ENCODE measurements around the gene MALT1.
"Not testable (repeated sequence)": the region's sequence is repeated elsewhere in the genome, so short reads cannot be mapped to it uniquely, and the experiment has no call there.

The MALT1 gene

DNA sequence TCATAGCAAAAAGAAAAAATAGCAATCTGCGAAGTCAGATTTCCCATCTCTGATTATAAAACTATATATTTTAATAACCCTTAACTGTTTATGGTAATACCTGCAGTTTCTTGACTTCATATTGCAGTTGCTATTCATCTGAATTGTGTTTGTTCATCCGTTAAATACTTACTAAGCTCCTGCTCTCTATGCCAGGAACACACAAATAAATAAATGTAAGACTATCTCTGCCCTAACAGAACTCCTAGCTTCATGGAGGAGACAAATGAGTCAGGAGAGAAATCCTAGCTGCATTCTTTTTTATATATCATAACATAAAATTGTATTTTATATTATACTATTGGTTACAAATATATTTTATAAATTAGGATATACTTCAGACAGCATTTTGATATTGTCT, 61.2 kb downstream of the MALT1 start:
- DNase-seq (ENCODE audit: low read depth, low spot score), result no peak

- DNase-seq (ENCODE audit: low read depth, low spot score), result no peak
Observed at GRCh38 chr18:58733866-58734265, 62.6 kb downstream of the MALT1 start.

DNA sequence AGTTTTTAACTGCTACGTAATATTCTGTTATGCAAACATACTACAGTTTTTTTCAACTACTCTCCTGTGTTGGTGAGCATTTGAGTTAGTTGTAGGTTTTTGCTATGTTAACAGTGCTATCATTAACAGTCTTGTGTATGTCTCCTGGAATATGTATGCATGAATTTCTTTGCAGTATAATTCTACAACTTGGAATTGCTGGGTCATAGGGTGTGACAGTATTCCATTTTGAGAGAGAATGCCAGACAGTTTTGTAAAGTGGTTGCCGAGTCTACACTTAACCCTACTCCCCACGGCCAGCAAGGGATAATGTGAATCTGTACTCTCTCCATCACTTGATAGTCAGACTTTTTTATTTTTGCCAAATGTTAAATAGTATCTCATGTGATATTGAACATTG, 67.1 kb downstream of the MALT1 start:
- no peak for DNase-seq (ENCODE audit: low read depth, low spot score)

DNA sequence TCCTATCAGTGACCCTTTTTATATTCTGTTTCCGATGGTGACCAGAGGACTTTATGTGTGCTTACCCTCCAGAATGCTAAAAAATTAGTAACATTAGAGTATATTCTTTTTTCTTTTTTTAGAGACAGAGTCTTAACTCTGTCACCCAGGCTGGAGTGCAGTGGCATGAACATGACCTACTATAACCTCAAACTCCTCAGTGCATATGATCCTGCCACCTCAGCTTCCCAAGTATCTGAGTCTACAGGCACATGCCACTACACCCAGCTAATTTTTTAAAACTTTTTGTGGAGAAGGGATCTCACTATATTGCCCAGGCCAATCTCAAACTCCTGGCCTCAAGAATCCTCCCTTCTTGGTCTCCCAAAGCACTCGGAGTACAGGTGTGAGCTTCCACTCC, 74.6 kb downstream of the MALT1 start:
- no peak for DNase-seq (ENCODE audit: low read depth, low spot score)

DNA sequence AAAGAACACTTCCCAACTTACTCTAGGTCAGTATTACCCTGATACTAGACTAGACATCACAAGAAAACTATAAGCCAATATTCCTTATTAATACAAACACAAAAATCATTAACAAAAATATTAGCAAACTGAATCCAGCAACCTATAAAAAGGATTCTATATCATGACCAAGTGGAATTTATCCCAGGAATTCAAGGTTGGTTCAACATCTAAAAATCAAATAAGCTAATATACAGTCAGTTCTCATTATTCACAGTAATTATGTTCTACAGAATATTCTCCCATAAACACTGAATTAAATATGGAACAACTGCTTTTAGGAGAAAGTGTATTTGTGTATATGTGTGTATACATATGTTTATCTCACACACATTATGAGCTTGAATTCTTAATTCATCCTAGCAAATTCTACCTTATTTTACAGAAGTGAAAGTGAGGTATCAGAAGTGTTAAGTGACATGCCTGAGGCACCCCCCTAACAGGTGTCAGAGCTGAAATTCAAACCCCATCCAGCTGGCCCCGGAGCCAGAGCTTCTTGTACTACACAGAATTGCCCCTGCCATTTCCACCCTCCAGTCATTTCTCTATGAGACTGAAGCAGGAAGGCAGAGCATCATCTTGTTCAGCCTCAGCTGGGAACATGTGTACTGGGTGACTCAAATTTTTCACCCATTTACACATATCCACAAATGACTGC, 77.8 kb downstream of the MALT1 start:
- DNase-seq (ENCODE audit: low read depth, low spot score), result no peak

- DNase-seq (ENCODE audit: low read depth, low spot score), result no peak
Observed at GRCh38 chr18:58753976-58754375, 82.7 kb downstream of the MALT1 start.

DNA sequence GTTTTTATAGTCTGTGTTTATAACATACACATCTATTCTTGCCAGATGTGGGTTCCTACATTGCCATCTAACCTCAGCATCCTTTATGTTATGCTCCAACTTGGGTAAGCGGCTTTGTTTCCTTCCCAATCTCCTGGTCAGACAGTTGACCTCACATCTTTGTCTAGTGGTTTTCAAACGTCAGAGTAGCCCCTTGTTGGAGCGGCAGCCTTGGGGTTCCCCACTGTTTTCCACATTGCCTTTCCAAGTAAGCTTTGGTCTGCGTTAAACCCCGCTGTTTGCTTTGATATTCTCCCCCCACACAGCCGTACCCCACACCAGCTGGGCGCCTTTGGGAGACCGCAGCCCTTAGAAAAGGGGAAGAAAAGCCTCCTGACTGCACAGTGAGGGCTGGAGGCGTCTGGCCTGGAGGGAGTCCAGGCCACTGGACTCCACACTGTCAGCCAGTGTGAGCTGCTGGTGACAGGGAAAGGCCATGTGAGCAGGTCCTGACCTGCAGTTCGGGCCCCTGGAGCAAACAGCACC, 83.3 kb downstream of the MALT1 start:
- no peak for DNase-seq (ENCODE audit: low read depth, low spot score)

DNA sequence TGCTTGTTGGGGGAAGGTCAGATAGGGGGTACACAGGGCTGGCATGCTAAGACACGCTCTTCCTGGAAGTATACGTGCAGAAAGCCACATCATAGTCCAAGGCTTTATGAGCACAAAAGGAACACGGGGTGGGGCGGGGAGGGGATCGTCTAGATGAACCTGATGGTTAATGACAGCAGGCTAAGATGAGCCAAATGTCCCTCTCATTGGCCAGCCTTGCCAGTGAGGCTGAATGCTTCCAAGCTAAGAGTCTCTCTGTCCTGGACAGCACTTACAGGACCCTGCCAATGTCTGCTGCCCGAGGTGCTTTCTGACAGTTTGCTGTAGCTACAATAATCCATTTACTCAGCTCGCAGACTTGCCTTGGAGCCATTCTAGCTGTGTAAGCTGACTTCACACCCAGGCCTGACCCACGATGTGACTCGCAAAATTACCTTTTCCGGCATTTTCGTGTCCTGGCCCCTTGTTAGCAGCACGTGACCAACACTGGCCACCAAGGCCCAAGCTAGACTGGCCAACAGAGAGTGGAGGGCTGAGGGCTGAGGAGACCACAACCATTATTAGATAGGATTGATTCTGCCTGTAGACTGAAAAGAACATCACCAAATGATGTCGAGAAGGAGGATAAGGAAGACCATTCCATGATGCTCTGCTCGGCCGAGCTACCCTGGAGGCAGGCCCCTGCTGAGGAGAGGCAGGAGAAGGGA, 84.2 kb downstream of the MALT1 start:
- DNase-seq (ENCODE audit: low read depth, low spot score), result no peak

GRCh38 chr18:58756148-58756547, 84.9 kb downstream of the MALT1 start:
- DNase-seq (ENCODE audit: low read depth, low spot score), result no peak

- DNase-seq (ENCODE audit: low read depth, low spot score), result no peak
Observed at GRCh38 chr18:58756596-58757240, 85.5 kb downstream of the MALT1 start.

DNA sequence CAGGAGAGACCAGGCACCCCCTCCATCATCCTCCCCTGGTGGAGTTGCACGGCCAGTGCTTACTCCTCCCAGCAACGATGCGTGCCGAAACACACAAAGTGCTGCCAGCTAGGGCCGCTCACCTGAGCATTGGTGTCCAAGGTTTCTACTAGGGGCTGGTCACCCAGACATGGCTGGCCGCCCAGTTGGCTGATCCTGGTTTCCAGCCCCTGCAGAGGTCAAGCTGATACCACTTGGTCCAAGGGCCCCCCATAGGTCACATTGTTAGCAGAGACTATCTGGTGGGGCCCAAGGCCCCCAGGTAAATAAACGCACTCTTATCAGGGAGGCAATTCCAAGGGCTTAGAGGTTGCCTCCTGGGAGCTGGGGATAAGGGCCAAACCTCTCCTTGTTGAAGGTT, 86.1 kb downstream of the MALT1 start:
- not testable (repeated sequence) for DNase-seq (ENCODE audit: low read depth, low spot score)

DNA sequence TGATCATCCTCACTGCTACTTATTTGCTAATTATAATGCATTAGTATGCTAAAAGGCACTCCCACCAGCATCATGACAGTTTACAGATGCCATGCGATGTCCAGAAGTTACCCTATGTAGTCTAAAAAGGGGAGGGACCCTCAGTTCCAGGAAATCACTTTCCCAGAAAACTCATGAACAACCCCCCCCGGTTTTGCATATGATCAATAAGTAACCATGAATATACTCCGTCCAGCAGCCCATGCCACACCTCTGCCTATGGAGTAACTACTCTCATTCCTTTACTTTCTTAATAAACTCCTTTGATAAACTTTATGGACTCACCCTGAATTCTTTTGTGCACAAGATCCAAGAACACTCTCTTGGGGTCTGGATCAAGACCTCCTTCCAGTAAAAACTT, 86.8 kb downstream of the MALT1 start:
- no peak for DNase-seq (ENCODE audit: low read depth, low spot score)

GRCh38 chr18:58758606-58759005, 87.3 kb downstream of the MALT1 start:
- no peak for DNase-seq (ENCODE audit: low read depth, low spot score)

DNA sequence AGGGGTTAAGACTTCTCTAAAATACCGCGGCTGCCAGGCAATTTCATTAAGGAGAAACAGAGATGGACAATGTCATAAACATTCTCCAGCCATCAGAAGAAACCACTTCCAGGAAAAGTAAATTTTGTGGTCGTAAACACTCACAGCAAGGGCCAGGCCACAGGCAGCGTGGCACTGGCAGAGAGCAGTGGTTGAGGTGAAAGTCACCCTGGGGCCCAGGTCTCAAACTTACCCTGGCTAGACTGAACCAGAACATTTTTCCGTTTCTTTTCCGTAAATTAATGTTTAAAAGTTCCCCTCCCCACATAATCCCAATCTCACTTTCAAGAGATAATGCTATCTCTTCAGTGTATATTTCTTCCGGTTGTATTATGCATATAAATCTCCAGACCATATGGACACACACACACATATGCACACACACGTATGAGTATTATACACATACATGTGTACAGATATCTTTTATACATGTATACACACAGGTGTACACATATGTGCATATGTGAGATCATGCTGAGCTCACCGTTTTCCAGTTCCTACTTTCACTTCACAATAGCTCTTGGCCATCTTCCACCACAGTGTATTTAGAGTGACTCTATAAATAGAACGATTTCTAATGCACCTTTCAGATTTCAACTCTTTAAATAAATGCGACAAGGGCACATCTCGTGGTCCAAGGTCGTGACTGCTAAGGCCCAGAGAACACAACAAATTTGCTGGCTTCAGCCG, 90.1 kb downstream of the MALT1 start:
- DNase-seq (ENCODE audit: low read depth, low spot score), result no peak

DNA sequence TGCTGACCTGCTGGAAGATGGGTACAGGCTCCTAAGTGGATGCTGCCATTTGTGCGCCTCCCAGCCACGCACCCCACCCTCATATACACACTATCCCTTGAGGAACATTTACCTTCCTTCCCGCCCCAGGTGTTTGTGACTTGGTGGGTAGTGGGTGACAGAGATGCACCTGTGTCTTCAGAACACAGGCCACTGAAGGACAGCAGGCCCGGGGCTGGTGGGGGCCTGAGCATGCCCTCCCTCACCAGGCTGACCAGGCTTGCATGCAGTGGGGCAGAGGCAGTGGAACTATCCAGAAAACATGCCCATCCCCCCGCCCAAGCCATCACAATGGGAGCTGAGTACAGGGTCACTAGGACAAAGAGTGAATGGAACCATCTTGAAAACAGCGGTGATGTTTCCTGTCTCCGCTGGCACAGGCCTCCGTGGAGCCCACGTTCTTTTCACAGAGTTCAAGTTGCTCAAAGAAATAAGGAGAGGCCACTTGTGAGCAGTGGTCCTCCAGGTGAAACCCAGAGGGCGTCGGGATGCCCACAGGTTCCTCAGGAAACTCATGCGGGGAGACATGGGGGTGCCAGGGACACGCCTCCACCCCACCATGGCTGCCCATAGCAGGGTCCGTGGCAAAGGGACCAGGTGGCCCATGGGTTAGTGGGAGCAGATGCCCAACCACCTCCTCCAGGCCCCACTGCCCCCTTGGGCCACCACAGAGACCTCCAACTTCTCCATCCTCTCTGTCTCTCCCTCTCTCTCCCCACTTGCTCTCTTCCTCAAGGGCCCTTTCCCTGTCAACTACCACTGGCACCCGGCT, 90.9 kb downstream of the MALT1 start:
- DNase-seq (ENCODE audit: low read depth, low spot score), result no peak

- DNase-seq (ENCODE audit: low read depth, low spot score), result no peak
Observed at GRCh38 chr18:58762781-58763171, 91.5 kb downstream of the MALT1 start.

GRCh38 chr18:58766164-58766563, 94.9 kb downstream of the MALT1 start:
- no peak for DNase-seq (ENCODE audit: low read depth, low spot score)

- DNase-seq (ENCODE audit: low read depth, low spot score), result no peak
Observed at GRCh38 chr18:58766946-58767345, 95.7 kb downstream of the MALT1 start.

DNA sequence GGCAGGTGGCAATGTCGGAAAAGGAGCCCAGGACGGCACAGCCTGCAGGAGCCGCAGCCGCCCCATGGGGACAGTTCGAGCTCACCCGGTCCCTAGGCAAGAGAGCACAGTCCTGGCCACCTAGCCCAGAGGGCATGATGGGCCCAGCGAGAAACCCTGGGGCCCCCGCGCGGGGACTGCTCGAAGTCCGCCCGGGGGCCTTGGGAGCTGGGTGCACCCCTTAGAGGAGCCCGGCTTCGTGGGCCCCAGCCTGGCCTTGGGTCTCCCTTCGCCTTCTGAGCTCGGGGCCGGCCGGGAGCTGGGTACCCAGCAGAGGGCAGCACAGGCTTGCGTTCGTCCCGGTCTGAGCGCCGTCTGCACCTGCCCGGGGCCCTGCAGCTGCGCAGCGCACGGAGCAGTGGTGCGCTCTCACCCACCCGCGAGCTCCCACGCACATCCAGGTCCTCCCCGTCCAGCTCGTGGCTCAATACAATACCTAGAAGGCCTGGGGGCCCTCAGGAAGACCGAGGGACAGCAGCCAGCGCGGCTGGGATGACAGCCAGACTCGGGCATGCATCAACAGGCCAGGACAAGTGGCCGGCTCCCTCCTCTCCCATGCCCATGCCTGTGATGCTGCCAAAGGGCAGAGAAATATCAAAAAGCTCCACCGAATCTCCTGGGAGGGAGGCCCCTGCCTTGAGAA, 97.2 kb downstream of the MALT1 start:
- peak; percentile 31 for DNase-seq (ENCODE audit: low read depth, low spot score)

- no peak for DNase-seq (ENCODE audit: low read depth, low spot score)
Observed at GRCh38 chr18:58769321-58769720, 98.1 kb downstream of the MALT1 start.

GRCh38 chr18:58770601-58771000, 99.3 kb downstream of the MALT1 start:
- no peak for DNase-seq (ENCODE audit: low read depth, low spot score)

Data from activated CD4-positive, CD25-positive, alpha-beta regulatory T cell treated with anti-CD3 and anti-CD28 coated beads, Interleukin-2, amount 50 U/mL, for 16 hours (primary cell).